ENCODE data around the gene TSPAN33.

TSPAN33 gene

DNA sequence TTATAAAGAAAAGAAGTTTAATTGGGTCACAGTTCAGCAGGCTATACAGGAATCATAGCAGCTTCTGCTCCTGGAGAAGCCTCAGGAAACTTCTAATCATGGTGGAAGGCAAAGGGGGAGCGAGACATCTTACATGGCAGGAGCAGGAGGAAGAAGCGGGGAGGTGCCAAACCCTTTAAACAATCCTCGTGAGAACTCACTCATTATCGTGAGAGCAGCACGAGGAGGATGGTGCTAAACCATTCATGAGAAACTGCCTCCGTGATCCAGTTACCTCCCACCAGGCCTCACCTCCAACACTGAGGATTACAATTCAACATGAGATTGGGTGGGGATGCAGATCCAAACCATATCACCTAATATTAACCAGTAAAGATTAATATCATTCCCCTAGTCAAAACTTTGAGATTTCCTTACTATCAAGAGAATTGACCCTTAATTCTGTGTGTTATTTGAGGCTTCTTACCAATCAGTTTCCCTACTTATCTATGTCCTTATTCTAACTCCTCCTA lies 42.3 kb downstream of the TSPAN33 start:
- Histone ChIP-seq H3K4me3 (ENCODE audit: low read length) (no peak overlapping the region), H3K36me3 (ENCODE audit: control insufficient read depth, low read depth, low read length) (no peaks in the 10 kb centered on the region), H3K9ac (ENCODE audit: low read length) (no peak overlapping the region), H3K9me3 (ENCODE audit: control insufficient read depth, low read depth, low read length) (no peaks in the 10 kb centered on the region), H3K27me3 (ENCODE audit: control insufficient read depth, insufficient read depth, low read length) (peaks cover 22% of the 10 kb centered on the region), H3K27ac (ENCODE audit: low read length) (no peak overlapping the region), H3K4me1 (ENCODE audit: control insufficient read depth, low read depth, low read length) (peaks cover 12% of the 10 kb centered on the region)

DNA sequence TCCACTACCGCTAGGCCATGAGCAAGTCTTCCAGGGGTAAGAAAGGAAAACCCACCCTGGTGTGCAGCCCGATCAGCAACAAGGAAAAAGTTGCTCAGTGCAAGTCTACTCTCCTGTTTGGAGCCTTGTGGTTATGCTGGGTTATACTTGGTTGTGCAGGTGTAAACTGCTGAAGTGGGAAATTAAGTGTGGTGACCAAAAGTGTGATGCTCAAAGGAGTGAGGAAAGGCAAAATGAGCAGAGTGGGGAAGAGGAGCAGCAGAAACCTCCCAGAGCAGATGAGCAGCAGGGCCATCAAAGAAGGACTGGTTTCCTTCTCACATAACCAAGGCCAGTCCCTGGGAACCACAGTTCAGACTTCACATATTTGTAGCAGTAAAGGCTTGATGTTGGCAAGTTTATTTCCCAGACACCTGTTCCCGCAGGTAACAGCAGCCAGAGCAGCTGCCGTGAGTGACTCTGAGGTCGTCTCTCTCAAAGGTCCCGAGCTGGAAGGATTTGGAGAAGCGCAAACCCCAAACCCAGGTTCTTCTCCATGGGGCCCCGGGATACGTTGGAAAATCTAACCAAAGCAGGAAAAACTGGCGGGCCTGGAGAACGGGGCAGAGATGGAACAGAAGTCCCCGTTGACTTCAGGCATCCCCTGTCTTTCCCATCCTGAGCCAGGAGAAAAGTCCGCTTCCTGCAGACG lies 43.3 kb downstream of the TSPAN33 start:
- peaks cover 12% of the 10 kb centered on the region for H3K4me1 ChIP-seq (ENCODE audit: control insufficient read depth, low read depth, low read length)
- H3K4me3 ChIP-seq (ENCODE audit: low read length), result peak overlapping the region; percentile 85
- H3K27ac ChIP-seq (ENCODE audit: low read length), result no peak overlapping the region

GRCh38 chr7:129188372-129188891 lies 43.9 kb downstream of the TSPAN33 start, which contains the start of gene SMO:
TSS of gene SMO (plus strand) at chr7:129188633. CDS start at chr7:129189152, 519 bp downstream.
- peaks cover 22% of the 10 kb centered on the region for H3K27me3 ChIP-seq (ENCODE audit: control insufficient read depth, insufficient read depth, low read length)
- peak within 1 kb of the TSS; percentile 85 for H3K4me3 ChIP-seq (ENCODE audit: low read length)
- peak within 1 kb of the TSS; percentile 89 for H3K9ac ChIP-seq (ENCODE audit: low read length)
- no peaks in the 10 kb centered on the region for H3K9me3 ChIP-seq (ENCODE audit: control insufficient read depth, low read depth, low read length)
- H3K4me1 ChIP-seq (ENCODE audit: control insufficient read depth, low read depth, low read length), result peaks cover 12% of the 10 kb centered on the region
- no peaks in the 10 kb centered on the region for H3K36me3 ChIP-seq (ENCODE audit: control insufficient read depth, low read depth, low read length)
- H3K27ac ChIP-seq (ENCODE audit: low read length), result peak within 1 kb of the TSS; percentile 13

More for the DNA sequence above, 43.3 kb downstream of the TSPAN33 start:
- Histone ChIP-seq H3K27me3 (ENCODE audit: control insufficient read depth, insufficient read depth, low read length) (peaks cover 22% of the 10 kb centered on the region), H3K36me3 (ENCODE audit: control insufficient read depth, low read depth, low read length) (no peaks in the 10 kb centered on the region), H3K9me3 (ENCODE audit: control insufficient read depth, low read depth, low read length) (no peaks in the 10 kb centered on the region), H3K9ac (ENCODE audit: low read length) (peak overlapping the region; percentile 89)

DNA sequence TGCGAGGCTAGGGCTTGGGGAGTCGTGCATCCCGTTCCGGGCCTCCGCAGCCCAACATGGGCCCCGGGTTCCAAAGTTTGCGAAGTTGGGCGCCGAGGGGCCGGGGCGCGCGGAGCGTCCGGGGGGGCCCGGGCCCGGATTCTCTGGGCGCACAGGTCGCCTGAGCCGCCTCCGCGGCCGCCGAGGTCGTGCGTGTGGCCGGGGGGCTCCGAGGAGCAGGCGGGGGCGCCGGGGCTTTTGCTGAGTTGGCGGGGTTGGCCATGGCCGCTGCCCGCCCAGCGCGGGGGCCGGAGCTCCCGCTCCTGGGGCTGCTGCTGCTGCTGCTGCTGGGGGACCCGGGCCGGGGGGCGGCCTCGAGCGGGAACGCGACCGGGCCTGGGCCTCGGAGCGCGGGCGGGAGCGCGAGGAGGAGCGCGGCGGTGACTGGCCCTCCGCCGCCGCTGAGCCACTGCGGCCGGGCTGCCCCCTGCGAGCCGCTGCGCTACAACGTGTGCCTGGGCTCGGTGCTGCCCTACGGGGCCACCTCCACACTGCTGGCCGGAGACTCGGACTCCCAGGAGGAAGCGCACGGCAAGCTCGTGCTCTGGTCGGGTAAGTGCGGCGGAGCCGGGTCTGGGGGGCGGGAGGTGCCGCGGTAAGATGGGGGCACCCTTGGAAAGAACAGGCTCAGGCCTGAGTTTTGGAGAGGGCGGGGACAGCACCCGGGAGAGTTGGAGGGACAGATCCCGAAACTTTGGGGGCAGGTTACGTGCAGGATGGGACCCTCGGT lies 44.6 kb downstream of the TSPAN33 start:
- Histone ChIP-seq H3K36me3 (ENCODE audit: control insufficient read depth, low read depth, low read length) (no peaks in the 10 kb centered on the region), H3K4me1 (ENCODE audit: control insufficient read depth, low read depth, low read length) (peaks cover 12% of the 10 kb centered on the region), H3K27ac (ENCODE audit: low read length) (peak overlapping the region; percentile 13), H3K27me3 (ENCODE audit: control insufficient read depth, insufficient read depth, low read length) (peaks cover 22% of the 10 kb centered on the region), H3K9ac (ENCODE audit: low read length) (peak overlapping the region; percentile 89), H3K9me3 (ENCODE audit: control insufficient read depth, low read depth, low read length) (no peaks in the 10 kb centered on the region), H3K4me3 (ENCODE audit: low read length) (peak overlapping the region; percentile 85)

GRCh38 chr7:129189661-129190310 lies 45.3 kb downstream of the TSPAN33 start:
- peak overlapping the region; percentile 89 for H3K9ac ChIP-seq (ENCODE audit: low read length)
- peaks cover 12% of the 10 kb centered on the region for H3K4me1 ChIP-seq (ENCODE audit: control insufficient read depth, low read depth, low read length)
- H3K36me3 ChIP-seq (ENCODE audit: control insufficient read depth, low read depth, low read length), result no peaks in the 10 kb centered on the region
- H3K9me3 ChIP-seq (ENCODE audit: control insufficient read depth, low read depth, low read length), result no peaks in the 10 kb centered on the region
- H3K27ac ChIP-seq (ENCODE audit: low read length), result no peak overlapping the region
- H3K4me3 ChIP-seq (ENCODE audit: low read length), result peak overlapping the region; percentile 85
- H3K27me3 ChIP-seq (ENCODE audit: control insufficient read depth, insufficient read depth, low read length), result peaks cover 22% of the 10 kb centered on the region

DNA sequence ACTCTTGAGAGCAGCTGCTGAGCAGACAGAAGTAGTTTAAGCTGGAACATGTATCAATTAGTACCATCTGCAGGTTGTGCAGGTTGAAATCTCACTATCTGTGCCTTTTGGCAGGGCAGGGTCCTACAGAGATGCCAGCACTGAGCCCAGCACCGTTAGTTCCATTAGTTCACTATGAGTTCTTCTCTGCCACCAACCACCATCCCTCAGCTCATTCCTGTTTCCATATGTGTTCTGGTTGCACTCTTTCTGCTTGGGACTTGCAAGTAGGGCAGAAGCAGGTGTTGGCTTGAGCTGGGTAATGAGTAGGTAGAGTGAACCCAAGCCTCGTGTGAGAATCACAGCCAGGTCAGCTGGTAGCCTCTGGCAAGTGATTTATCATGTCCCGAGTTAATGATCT lies 46.8 kb downstream of the TSPAN33 start:
- Histone ChIP-seq H3K4me1 (ENCODE audit: control insufficient read depth, low read depth, low read length) (peaks cover 12% of the 10 kb centered on the region), H3K27me3 (ENCODE audit: control insufficient read depth, insufficient read depth, low read length) (peaks cover 22% of the 10 kb centered on the region), H3K4me3 (ENCODE audit: low read length) (no peak overlapping the region), H3K9ac (ENCODE audit: low read length) (no peak overlapping the region), H3K27ac (ENCODE audit: low read length) (no peak overlapping the region), H3K36me3 (ENCODE audit: control insufficient read depth, low read depth, low read length) (no peaks in the 10 kb centered on the region), H3K9me3 (ENCODE audit: control insufficient read depth, low read depth, low read length) (no peaks in the 10 kb centered on the region)

- Histone ChIP-seq H3K9ac (ENCODE audit: low read length) (no peak overlapping the region), H3K27me3 (ENCODE audit: control insufficient read depth, insufficient read depth, low read length) (peaks cover 6% of the 10 kb centered on the region), H3K27ac (ENCODE audit: low read length) (no peak overlapping the region), H3K4me3 (ENCODE audit: low read length) (no peak overlapping the region), H3K36me3 (ENCODE audit: control insufficient read depth, low read depth, low read length) (peaks cover 6% of the 10 kb centered on the region), H3K9me3 (ENCODE audit: control insufficient read depth, low read depth, low read length) (no peaks in the 10 kb centered on the region), H3K4me1 (ENCODE audit: control insufficient read depth, low read depth, low read length) (peaks cover 6% of the 10 kb centered on the region)
Measured at GRCh38 chr7:129193892-129194291, 49.4 kb downstream of the TSPAN33 start.

- no peak overlapping the region for H3K27ac ChIP-seq (ENCODE audit: low read length)
Measured at GRCh38 chr7:129197771-129198170, 53.3 kb downstream of the TSPAN33 start.

DNA sequence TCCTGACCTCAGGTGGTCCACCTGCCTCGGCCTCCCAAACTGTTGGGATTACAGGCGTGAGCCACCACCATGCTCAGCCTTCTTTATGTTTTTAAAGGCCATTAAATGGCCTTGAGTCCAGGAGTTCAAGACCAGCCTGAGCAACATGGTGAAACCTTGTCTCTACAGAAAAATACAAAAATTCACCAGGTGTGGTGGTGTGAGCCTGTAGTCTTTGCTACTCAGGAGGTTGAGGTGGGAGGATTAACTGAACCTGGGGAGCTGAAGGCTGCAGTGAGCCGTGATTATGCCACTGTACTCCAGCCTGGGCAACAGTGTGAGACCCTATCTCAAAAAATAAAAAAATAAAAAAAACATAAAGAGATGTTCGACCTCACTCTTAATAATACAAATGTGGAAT lies 54.9 kb downstream of the TSPAN33 start:
- no peak overlapping the region for H3K4me3 ChIP-seq (ENCODE audit: low read length)
- no peaks in the 10 kb centered on the region for H3K9me3 ChIP-seq (ENCODE audit: control insufficient read depth, low read depth, low read length)
- no peak overlapping the region for H3K27ac ChIP-seq (ENCODE audit: low read length)
- H3K27me3 ChIP-seq (ENCODE audit: control insufficient read depth, insufficient read depth, low read length), result no peaks in the 10 kb centered on the region
- H3K36me3 ChIP-seq (ENCODE audit: control insufficient read depth, low read depth, low read length), result peaks cover 6% of the 10 kb centered on the region
- H3K9ac ChIP-seq (ENCODE audit: low read length), result no peak overlapping the region
- H3K4me1 ChIP-seq (ENCODE audit: control insufficient read depth, low read depth, low read length), result no peaks in the 10 kb centered on the region

More at GRCh38 chr7:129197771-129198170, 53.3 kb downstream of the TSPAN33 start:
- H3K9ac ChIP-seq (ENCODE audit: low read length), result no peak overlapping the region
- peaks cover 6% of the 10 kb centered on the region for H3K36me3 ChIP-seq (ENCODE audit: control insufficient read depth, low read depth, low read length)
- H3K4me3 ChIP-seq (ENCODE audit: low read length), result no peak overlapping the region
- H3K4me1 ChIP-seq (ENCODE audit: control insufficient read depth, low read depth, low read length), result no peaks in the 10 kb centered on the region
- H3K9me3 ChIP-seq (ENCODE audit: control insufficient read depth, low read depth, low read length), result no peaks in the 10 kb centered on the region
- no peaks in the 10 kb centered on the region for H3K27me3 ChIP-seq (ENCODE audit: control insufficient read depth, insufficient read depth, low read length)

GRCh38 chr7:129202058-129202777 lies 57.7 kb downstream of the TSPAN33 start:
- Histone ChIP-seq H3K4me3 (ENCODE audit: low read length) (no peak overlapping the region), H3K9ac (ENCODE audit: low read length) (no peak overlapping the region), H3K9me3 (ENCODE audit: control insufficient read depth, low read depth, low read length) (no peaks in the 10 kb centered on the region), H3K4me1 (ENCODE audit: control insufficient read depth, low read depth, low read length) (no peaks in the 10 kb centered on the region), H3K36me3 (ENCODE audit: control insufficient read depth, low read depth, low read length) (peaks cover 19% of the 10 kb centered on the region), H3K27me3 (ENCODE audit: control insufficient read depth, insufficient read depth, low read length) (no peaks in the 10 kb centered on the region), H3K27ac (ENCODE audit: low read length) (no peak overlapping the region)

Measured in iPS-18a (cell line).